Stimulated activated CD8-positive, alpha-beta memory T cell treated with anti-CD3 and anti-CD28 coated beads, Interleukin-12 subunit alpha, Interleukin-12 subunit beta, amount 100 ng/mL, for 4 hours (primary cell): ENCODE results near the gene SUOX.
"Not testable (repeated sequence)": the region's sequence is repeated elsewhere in the genome, so short reads cannot be mapped to it uniquely, and the experiment has no call there.

Source experiments
- DNase-seq: peaks from one replicate; pipeline ENCODE4 v3.0.0-alpha.2; 2020; ENCODE audit warnings: low read depth

SUOX gene

DNA sequence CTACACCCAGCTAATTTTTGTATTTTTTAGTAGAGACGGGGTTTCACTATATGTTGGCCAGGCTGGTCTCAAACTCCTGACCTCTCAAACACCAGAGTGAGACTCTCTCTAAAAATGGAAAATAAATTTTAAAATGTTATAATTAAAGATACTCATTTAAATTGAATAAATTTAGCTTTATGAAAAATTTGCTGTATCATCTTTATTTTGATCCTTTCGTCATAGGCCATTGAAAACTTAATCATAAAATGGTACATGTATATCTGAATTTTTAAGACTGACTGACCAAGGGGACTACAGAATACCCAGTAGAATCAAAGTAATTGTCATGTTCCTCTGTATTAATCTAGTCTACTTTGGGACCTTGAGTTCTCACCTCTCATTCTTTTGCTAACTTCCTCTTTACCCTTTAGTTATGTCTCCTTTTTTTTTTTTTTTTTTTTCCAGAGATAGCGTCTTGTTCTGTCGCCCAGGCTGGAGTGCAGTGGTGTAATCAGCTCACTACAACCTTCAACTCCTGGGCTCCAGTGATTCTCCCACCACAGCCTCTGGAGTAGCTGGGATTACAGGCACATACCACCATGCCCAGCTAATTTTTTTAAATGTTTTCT is 13.7 kb upstream of the SUOX start:
- no peak for DNase-seq

GRCh38 chr12:55984861-55985260 is 12.2 kb upstream of the SUOX start:
- no peak for DNase-seq

DNA sequence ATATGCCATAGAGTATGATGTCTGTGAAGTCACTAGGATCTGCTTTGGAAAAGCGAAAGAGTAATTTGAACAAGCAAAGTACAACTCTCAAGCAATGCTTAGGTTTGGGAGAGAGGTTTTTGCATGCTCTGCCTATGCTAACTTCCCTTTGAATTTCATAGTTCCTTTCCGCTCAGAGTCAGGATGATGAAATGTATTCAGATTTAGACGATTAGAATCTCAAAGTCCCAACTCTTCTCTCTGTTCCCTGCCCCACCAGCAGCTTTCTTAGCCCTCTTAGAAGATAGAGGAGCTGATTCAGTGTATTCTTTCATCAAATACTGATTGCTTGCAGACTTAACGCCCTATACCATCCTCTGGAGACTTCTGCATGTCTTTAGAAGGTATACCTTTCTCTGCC is 11.7 kb upstream of the SUOX start:
- no peak for DNase-seq

DNA sequence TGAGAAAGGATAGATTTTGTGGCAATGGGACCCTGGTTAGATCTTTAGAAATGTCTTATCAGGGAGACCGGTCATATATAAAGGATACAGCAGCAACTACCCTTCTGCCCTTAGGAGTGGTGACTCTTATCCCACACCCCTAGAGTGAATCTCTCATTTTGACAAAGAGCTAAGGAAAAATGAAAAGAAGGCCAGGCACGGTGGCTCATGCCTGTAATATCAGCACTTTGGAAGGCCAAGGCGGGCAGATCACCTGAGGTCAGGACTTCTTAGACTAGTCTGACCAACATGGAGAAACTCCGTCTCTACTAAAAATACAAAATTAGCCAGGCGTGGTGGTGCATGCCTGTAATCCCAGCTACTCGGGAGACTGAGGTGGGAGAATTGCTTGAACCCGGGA is 11.1 kb upstream of the SUOX start:
- DNase-seq = not testable (repeated sequence)

DNA sequence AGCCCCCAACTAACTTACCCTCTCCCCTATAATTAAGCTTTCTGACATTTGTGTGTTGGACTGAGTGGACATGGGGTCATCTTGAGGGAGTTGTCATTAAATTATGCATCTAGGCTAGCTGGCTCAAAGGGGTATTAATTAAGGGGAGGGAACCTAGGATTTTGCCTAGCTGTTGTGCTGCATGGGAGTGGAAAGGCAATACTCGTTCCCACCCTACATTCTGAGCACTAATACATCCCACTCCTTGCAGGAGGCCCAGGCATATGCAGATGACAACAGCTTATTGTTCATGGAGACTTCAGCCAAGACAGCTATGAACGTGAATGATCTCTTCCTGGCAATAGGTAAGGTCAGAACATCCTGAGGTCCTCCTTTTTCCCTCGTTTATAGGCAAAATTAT is 6.0 kb upstream of the SUOX start:
- no peak for DNase-seq

DNA sequence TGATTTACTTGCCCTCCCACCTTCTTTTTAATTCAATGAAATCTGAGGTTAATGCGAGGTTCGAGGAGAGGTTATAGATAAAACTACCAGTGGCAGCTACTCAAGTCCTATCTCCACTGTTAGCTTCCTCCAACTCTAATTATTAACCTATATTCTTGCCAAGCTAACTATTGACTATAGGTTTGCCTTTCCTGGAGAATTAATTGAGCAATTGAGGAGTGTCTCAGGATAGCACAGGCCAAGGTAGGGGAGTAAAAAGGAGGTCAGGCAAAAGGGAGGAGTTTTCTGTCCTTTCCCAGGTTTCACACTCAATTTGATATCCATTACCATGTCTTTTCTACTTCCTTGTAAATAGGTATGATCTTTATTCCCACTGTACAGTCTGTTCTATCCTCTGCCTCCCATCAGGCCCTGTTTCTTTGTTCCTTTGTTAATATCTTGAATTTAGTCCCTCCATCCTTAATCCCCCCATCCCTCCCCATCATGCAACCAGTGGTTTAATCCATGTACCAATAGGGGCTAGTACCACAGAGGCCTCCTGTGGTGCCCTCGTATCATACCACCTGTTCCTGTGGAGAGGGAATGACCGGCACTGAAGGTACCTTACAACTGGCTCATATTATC is 3.7 kb upstream of the SUOX start:
- no peak for DNase-seq

DNA sequence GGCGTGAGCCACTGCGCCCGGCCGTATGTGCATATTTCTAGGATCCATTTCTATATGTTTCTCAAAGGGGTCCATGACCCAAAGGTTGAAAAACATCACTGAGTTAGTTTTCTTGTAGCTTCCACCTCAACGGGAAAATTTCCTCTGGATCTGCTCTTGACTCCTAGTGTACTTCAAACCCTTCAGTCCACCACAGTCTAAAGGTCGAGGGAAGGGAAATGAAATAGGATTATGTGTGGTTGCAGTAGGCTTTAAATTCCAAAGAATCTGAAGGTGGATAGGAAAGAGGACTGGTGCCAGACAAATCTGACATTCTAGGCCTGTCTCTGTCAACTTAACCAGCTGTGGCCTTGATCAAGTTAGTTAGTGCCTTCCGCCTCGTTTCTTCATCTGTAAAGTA is 1.7 kb upstream of the SUOX start:
- no peak for DNase-seq

- peak; percentile 28 for DNase-seq
Measured at GRCh38 chr12:55996201-55996714, 818 bp upstream of the SUOX start.

- no peak for DNase-seq
Measured at GRCh38 chr12:55997535-55997859, 421 bp downstream of the SUOX start.

GRCh38 chr12:55999522-55999921 is 2.4 kb downstream of the SUOX start:
- not testable (repeated sequence) for DNase-seq

GRCh38 chr12:55999999-56000540 is 3.0 kb downstream of the SUOX start:
- not testable (repeated sequence) for DNase-seq

DNA sequence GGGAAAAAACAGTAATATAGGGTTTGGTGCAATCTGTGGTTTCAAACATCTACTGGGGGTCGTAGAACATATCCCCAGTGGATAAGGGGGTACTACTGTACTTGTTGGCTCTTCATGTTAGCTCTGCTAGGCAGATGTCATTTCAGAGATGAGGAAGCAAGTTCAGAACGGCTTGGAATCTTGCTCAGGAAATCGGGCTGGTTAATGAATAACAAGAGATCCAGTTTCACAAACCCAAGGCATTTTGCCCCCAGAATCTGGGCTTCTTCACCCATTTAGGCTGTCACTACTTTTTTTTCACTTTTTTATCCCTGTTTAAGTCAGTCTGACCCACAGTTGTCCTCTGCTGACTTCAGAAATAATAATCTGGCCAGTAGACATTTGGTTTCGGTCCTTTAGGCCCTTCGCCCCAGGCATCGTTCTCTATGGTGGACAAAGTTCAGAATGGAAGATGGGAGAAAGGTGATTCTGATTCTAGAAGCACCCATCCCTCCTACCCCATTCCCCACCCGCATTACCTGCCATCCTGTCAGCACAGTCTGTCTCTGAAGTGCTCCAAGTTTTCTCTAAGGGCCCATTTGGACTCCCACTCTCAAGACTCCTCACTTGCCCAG is 4.5 kb downstream of the SUOX start:
- DNase-seq = no peak

DNA sequence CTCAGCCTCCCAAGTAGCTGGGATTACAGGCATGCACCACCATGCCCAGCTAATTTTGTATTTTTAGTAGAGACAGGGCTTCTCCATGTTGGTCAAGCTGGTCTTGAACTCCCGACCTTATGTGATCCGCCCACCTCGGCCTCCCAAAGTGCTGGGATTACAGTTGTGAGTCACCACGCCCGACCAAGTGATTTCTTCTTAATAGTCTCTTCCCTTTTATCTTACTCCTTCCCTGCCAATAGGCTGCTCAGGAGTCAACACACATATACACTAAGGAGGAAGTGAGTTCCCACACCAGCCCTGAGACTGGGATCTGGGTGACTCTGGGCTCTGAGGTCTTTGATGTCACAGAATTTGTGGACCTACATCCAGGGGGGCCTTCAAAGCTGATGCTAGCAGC is 6.3 kb downstream of the SUOX start:
- not testable (repeated sequence) for DNase-seq

GRCh38 chr12:56004211-56004610 is 7.1 kb downstream of the SUOX start:
- no peak for DNase-seq

- peak; percentile 55 for DNase-seq
Measured at GRCh38 chr12:56007564-56008559, 10.8 kb downstream of the SUOX start.

DNA sequence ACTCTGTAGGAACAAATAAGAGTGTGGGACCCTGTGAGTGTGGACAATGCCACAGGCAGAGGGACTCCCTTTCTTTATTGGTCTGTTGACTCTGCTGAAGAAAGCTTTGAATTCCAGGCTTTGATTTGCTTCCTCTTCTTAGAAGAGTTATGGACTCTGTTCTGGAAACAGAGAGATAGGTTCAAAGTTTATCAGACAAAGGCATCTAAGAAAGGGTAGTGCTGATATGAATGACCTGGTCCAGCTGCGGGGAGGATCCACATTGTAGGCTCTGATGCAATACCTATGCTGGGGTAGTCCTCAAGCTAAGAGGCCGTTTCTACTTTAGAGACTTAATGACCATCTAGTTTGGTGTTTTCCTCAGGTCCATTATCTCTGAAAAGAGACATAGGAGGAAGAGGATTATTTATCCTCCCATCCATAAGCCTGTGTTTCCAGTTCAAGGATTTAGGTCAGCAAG is 13.1 kb downstream of the SUOX start:
- no peak for DNase-seq

- no peak for DNase-seq
Measured at GRCh38 chr12:56011509-56012090, 14.5 kb downstream of the SUOX start.

DNA sequence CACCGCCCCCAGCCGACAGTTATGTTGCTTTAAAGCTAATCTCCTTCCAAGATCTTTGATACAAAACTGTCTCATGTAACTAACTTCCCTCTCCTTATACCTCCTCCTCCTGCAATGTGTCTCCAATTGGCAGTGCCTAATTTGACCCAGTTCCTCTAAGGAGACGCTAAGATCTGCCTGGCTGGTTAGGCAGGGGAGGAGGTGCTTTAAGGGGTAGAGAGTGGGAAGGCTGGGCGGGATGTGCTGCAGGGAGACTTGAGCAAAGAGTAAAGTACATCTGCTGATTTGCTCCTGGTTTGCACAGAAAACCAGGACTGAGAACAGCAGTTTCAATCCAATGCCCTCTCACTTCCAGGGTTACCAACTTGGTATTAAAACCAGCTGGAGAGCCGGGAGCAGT is 16.4 kb downstream of the SUOX start:
- no peak for DNase-seq

- no peak for DNase-seq
Measured at GRCh38 chr12:56014205-56014604, 17.1 kb downstream of the SUOX start.

DNA sequence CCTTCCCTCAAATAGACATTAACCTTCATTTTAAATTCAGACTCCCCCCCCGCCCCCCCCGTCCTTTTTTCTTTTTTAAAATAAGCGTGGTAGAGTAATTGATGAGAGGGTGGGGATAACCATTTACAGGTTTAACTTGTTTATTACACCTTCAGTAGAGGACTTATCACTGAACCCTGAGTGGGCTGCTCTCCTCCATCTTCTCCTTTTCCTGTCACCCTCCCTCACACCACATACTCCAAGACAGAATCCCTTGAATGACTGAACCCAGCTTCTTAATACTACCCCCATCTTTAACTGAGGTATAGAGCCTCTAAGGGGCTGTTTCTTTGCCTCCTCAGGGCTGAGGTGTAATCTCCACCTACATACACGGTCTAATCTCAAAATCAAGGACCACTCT is 20.1 kb downstream of the SUOX start:
- DNase-seq = no peak

DNA sequence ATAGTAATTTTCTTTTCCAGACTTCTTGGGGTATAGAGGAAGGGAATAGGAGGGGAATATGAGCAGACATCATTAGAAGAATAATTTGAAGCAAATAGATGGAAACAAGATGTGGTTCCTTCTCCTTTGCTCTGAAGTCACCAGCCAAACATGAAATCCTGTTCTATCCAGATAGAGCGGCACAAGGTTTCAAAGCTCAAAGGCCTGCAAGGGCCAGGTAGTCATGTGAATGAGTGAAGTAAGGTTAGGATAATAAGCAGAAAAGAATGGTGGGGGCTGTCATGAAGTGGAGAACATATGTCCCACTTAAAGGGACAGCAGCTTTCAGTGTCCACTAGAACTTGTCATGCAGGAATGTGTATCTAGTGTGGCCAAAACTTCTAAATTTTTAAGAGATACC is 21.3 kb downstream of the SUOX start:
- DNase-seq = no peak
